Upper lobe of right lung (tissue), 1 donor: ENCODE results near the gene IL1RN. TPM values are rescaled to one million over a fixed set of nuclear protein-coding genes. Genes with fewer than 3 reads are reported as not detected.

ENCODE experiments used
- ATAC-seq: fragments of 200-7000 bp; cut with Tn5 transposase; one replicate; pipeline ENCODE4 v1.9.1; 2020; ENCODE audit warnings: mild to moderate bottlenecking, moderate library complexity
- DNase-seq: peaks from one replicate; pipeline ENCODE4 v3.0.0-alpha.2; 2020
- H3K27ac ChIP-seq: fragments of 200-600 bp; one replicate; pipeline ENCODE4 v1.8.0; 2022
- H3K27me3 ChIP-seq: fragments of 200-600 bp; one replicate; pipeline ENCODE4 v1.8.0; 2022; ENCODE audit warnings: mild to moderate bottlenecking
- H3K36me3 ChIP-seq: fragments of 200-600 bp; one replicate; pipeline ENCODE4 v1.8.0; 2022
- H3K4me1 ChIP-seq: fragments of 200-600 bp; one replicate; pipeline ENCODE4 v1.8.0; 2022
- H3K4me3 ChIP-seq: fragments of 200-600 bp; one replicate; pipeline ENCODE4 v1.8.0; 2022; ENCODE audit warnings: mild to moderate bottlenecking
- H3K9me3 ChIP-seq: fragments of 200-600 bp; one replicate; pipeline ENCODE4 v1.8.0; 2022
- intact Hi-C: fragments of 100-400 bp; cut with DNase I; formaldehyde crosslinking; loops from one replicate; pipeline ENCODE4 v1.11.0; 2022
- total RNA-seq: library from RNA; stranded (reverse); fragmentation: NEBNext Ultra II Directional; extraction: Animal tissue kit (Norgen Biotek cat#: 25700); gene quantifications from one replicate; pipeline ENCODE4 v1.2.1, GENCODE V29; 2021
- TF ChIP-seq, protein P1 (sequence below): fragments of 200-600 bp; IDR thresholded peaks from one replicate; pipeline ENCODE4 v1.8.0; 2022; ENCODE audit warnings: antibody characterized with exemption
- donor health status: DM: no; HTN: yes; CAD: no; lungs with severe emphysema.

Gene IL1RN
- total RNA-seq, 1 donor from 2014 or later, result 41.7 TPM

DNA sequence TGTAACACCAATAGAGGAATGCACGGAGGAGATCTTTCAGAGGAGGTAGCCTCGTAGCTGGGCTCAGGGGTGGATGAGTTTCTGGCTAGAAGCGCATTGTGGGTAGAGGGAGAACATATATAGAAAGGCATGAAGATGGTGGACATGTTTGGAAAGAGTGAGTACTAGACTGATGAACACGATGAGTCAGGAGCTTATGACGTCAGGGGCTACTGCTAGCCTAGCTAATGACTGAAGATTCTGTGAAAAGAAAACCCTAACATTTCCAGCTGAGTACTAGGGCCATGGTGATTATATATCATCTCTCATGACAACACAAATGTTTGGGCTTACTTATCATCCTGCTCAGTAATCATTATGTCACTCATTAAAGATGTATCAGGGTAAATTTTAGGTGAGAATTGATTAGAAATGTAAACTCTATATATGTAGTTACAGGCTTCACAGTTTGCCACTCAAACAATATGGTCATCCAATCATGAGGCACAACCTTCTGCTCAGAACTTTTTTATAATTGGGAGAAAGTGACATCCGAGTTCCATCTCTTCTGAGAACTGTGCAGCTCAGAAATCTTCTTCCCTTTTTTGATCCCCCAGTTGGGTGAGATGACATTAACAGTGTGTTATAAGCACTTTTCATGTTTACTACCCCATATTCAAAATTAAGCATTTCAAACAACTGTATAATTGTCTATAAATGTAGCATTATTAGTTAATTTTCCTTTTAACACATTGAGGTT, 22.2 kb upstream of the IL1RN start:
- Histone ChIP-seq H3K27ac (no peak overlapping the region), H3K4me3 (no peak overlapping the region), H3K27me3 (no peaks in the 10 kb centered on the region), H3K9me3 (no peaks in the 10 kb centered on the region), H3K4me1 (no peaks in the 10 kb centered on the region), H3K36me3 (no peaks in the 10 kb centered on the region)
- intact Hi-C loops, result no loop called here
- TF ChIP-seq, protein P1, sequence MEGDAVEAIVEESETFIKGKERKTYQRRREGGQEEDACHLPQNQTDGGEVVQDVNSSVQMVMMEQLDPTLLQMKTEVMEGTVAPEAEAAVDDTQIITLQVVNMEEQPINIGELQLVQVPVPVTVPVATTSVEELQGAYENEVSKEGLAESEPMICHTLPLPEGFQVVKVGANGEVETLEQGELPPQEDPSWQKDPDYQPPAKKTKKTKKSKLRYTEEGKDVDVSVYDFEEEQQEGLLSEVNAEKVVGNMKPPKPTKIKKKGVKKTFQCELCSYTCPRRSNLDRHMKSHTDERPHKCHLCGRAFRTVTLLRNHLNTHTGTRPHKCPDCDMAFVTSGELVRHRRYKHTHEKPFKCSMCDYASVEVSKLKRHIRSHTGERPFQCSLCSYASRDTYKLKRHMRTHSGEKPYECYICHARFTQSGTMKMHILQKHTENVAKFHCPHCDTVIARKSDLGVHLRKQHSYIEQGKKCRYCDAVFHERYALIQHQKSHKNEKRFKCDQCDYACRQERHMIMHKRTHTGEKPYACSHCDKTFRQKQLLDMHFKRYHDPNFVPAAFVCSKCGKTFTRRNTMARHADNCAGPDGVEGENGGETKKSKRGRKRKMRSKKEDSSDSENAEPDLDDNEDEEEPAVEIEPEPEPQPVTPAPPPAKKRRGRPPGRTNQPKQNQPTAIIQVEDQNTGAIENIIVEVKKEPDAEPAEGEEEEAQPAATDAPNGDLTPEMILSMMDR, result no peak
- ATAC-seq (peak; percentile 48), DNase-seq (no peak)

GRCh38 chr2:113111121-113111520, 16.3 kb upstream of the IL1RN start:
- DNase-seq (no peak), ATAC-seq (no peak)
- intact Hi-C loops, result no loop called here
- no peaks in the 10 kb centered on the region for H3K4me1 ChIP-seq
- H3K9me3 ChIP-seq, result no peaks in the 10 kb centered on the region
- H3K4me3 ChIP-seq, result no peak overlapping the region
- H3K27ac ChIP-seq, result no peak overlapping the region
- no peaks in the 10 kb centered on the region for H3K27me3 ChIP-seq
- H3K36me3 ChIP-seq, result no peaks in the 10 kb centered on the region
- TF ChIP-seq, protein P1, result no peak

DNA sequence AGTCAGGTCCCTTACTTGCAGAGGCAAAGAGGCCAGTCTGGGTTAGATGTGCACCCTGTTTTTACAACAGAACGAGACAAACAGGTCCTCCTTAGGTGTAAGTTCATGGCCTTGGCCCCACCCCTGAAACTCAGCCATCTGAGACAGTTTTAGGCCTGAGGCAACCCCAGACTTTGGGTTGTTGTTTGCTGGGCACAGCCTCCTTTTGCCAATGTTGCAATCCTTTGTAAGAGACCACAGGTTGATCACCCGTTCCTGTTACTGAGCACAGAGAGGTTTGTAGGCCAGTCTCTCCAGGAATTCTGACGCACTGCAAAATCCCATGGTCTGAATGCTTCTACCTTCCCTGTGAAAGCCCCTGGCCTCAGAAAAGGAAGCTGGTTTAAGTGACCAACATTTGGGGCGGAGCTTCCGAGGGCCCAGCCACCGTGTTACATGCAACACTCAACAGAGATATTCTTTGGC, 15.5 kb upstream of the IL1RN start:
- TF ChIP-seq, protein P1, result no peak
- Histone ChIP-seq H3K4me3 (no peak overlapping the region), H3K9me3 (no peaks in the 10 kb centered on the region), H3K27ac (no peak overlapping the region), H3K4me1 (no peaks in the 10 kb centered on the region), H3K36me3 (no peaks in the 10 kb centered on the region), H3K27me3 (no peaks in the 10 kb centered on the region)
- DNase-seq, result no peak
- intact Hi-C loops, result no loop called here
- peak; percentile 60 for ATAC-seq

DNA sequence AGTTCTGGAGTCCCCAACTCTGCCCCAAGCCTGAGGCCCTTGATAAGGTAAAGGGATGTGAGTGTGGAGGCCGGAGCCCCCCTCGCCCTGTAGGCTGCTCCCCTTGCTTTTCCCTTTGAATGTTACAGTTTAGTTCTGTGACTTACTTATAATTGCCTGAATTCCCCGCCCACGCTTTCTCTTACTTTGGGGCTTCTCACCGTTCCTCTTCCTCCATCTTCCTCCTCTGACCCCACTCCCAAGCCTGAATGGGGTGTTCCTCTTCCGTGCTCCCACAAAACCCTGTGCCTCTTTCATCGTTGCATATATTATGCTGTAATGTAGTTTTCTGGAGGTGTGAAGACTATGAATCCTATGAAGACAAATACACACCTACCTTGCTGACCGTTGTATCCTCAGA, 15.0 kb upstream of the IL1RN start:
- no peak for ATAC-seq
- intact Hi-C loops, result no loop called here
- Histone ChIP-seq H3K27me3 (no peaks in the 10 kb centered on the region), H3K27ac (no peak overlapping the region), H3K4me1 (no peaks in the 10 kb centered on the region), H3K9me3 (no peaks in the 10 kb centered on the region), H3K36me3 (no peaks in the 10 kb centered on the region), H3K4me3 (no peak overlapping the region)
- TF ChIP-seq, protein P1, result no peak
- no peak for DNase-seq

- TF ChIP-seq, protein P1, result no peak
- intact Hi-C loops, result no loop called here
Measured at GRCh38 chr2:113112871-113113270, 14.5 kb upstream of the IL1RN start.

GRCh38 chr2:113113807-113114206, 13.6 kb upstream of the IL1RN start:
- Histone ChIP-seq H3K4me3 (no peak overlapping the region), H3K9me3 (no peaks in the 10 kb centered on the region), H3K4me1 (no peaks in the 10 kb centered on the region), H3K27ac (no peak overlapping the region), H3K36me3 (no peaks in the 10 kb centered on the region), H3K27me3 (no peaks in the 10 kb centered on the region)
- ATAC-seq (no peak), DNase-seq (no peak)
- TF ChIP-seq, protein P1, result no peak
- intact Hi-C loops, result no loop called here

More at GRCh38 chr2:113112871-113113270, 14.5 kb upstream of the IL1RN start:
- Histone ChIP-seq H3K4me3 (no peak overlapping the region), H3K9me3 (no peaks in the 10 kb centered on the region), H3K36me3 (no peaks in the 10 kb centered on the region), H3K4me1 (no peaks in the 10 kb centered on the region), H3K27me3 (no peaks in the 10 kb centered on the region), H3K27ac (no peak overlapping the region)
- ATAC-seq (no peak), DNase-seq (no peak)
